Skeletal muscle tissue (tissue), 4 donors: ENCODE measurements around the gene G2E3. TPM values are rescaled to one million over a fixed set of nuclear protein-coding genes. Genes with fewer than 3 reads are reported as not detected.
"Not testable (repeated sequence)": the region's sequence is repeated elsewhere in the genome, so short reads cannot be mapped to it uniquely, and the experiment has no call there.

ENCODE experiments used
- H3K27ac ChIP-seq: one replicate; pipeline ENCODE4 v1.7.0; 2013; ENCODE audit warnings: mild to moderate bottlenecking, low read depth, low read length, inconsistent platforms
- H3K27me3 ChIP-seq, 3 donors: one replicate each; pipeline ENCODE4 v1.7.0; 2013; ENCODE audit warnings: low read length in 3 of 3; ENCODE audit not compliant: control insufficient read depth in 3 of 3, insufficient read depth in 3 of 3
- H3K36me3 ChIP-seq, 3 donors: one replicate each; pipeline ENCODE4 v1.7.0; 2013; ENCODE audit warnings: low read length in 3 of 3; ENCODE audit not compliant: control insufficient read depth in 3 of 3, insufficient read depth in 3 of 3
- H3K4me1 ChIP-seq, 3 donors: one replicate each; pipeline ENCODE4 v1.7.0; 2013; ENCODE audit warnings: low read length in 3 of 3, mild to moderate bottlenecking in 3 of 3; ENCODE audit not compliant: control insufficient read depth in 3 of 3, insufficient read depth in 3 of 3
- H3K4me3 ChIP-seq, 3 donors: one replicate each; pipeline ENCODE4 v1.7.0; 2013; ENCODE audit warnings: low read length in 3 of 3
- H3K9ac ChIP-seq, 3 donors: one replicate each; pipeline ENCODE4 v1.7.0; 2013; ENCODE audit warnings: low read length in 3 of 3, mild to moderate bottlenecking in 3 of 3, moderate library complexity in 2 of 3, low read depth in 1 of 3
- H3K9me3 ChIP-seq, 3 donors: one replicate each; pipeline ENCODE4 v1.7.0; 2013; ENCODE audit warnings: low read length in 3 of 3; ENCODE audit not compliant: control insufficient read depth in 3 of 3
- total RNA-seq: library from RNA; depleted of rRNA; stranded (reverse); fragments of >200 nt; gene quantifications from one replicate; pipeline ENCODE4 v1.2.3, GENCODE V29; 2014
- donor health status: Osteomylitis.

Gene G2E3
- total RNA-seq, 1 donor from 2014 or later: 9.9 TPM

GRCh38 chr14:30641207-30641606 is 82.2 kb downstream of the G2E3 start:
- Histone ChIP-seq H3K4me1 (no peaks in the 10 kb centered on the region), H3K9me3 (peaks cover 0 to 2% (median 2%) of the 10 kb centered on the region in 3 donors), H3K27me3 (no peaks in the 10 kb centered on the region), H3K36me3 (peaks cover 5 to 21% (median 19%) of the 10 kb centered on the region in 3 donors), H3K4me3 (no peak overlapping the region), H3K9ac (no peak overlapping the region), H3K27ac (no peak overlapping the region)

GRCh38 chr14:30644462-30644861 is 85.5 kb downstream of the G2E3 start:
- H3K27ac ChIP-seq: not testable (repeated sequence)
- peaks cover 5 to 19% (median 17%) of the 10 kb centered on the region in 3 donors for H3K36me3 ChIP-seq

GRCh38 chr14:30645600-30645999 is 86.6 kb downstream of the G2E3 start:
- Histone ChIP-seq H3K9me3 (peaks cover 0 to 2% (median 2%) of the 10 kb centered on the region in 3 donors), H3K4me1 (no peaks in the 10 kb centered on the region), H3K27ac (no peak overlapping the region)

More at GRCh38 chr14:30644462-30644861, 85.5 kb downstream of the G2E3 start:
- not testable (repeated sequence) for H3K9ac ChIP-seq, H3K9me3 ChIP-seq, H3K27me3 ChIP-seq, H3K4me3 ChIP-seq, H3K4me1 ChIP-seq

GRCh38 chr14:30648471-30648870 is 89.5 kb downstream of the G2E3 start:
- Histone ChIP-seq H3K4me3 (no peak overlapping the region), H3K27ac (no peak overlapping the region), H3K4me1 (no peaks in the 10 kb centered on the region), H3K9me3 (peaks cover 0 to 2% (median 2%) of the 10 kb centered on the region in 3 donors), H3K27me3 (no peaks in the 10 kb centered on the region), H3K36me3 (peaks cover 14 to 32% (median 20%) of the 10 kb centered on the region in 3 donors), H3K9ac (no peak overlapping the region)

More at GRCh38 chr14:30645600-30645999, 86.6 kb downstream of the G2E3 start:
- H3K9ac ChIP-seq: no peak overlapping the region
- H3K4me3 ChIP-seq: no peak overlapping the region
- H3K36me3 ChIP-seq: peaks cover 7 to 20% (median 19%) of the 10 kb centered on the region in 3 donors
- H3K27me3 ChIP-seq: no peaks in the 10 kb centered on the region

- H3K27me3 ChIP-seq: no peaks in the 10 kb centered on the region
- peaks cover 18 to 44% (median 42%) of the 10 kb centered on the region in 3 donors for H3K36me3 ChIP-seq
- H3K4me1 ChIP-seq: no peaks in the 10 kb centered on the region
- no peak overlapping the region for H3K27ac ChIP-seq
- H3K4me3 ChIP-seq: no peak overlapping the region
- H3K9me3 ChIP-seq: no peaks in the 10 kb centered on the region
- H3K9ac ChIP-seq: no peak overlapping the region
Measured at GRCh38 chr14:30651937-30652336, 93.0 kb downstream of the G2E3 start.

- H3K36me3 ChIP-seq: peaks cover 17 to 51% (median 43%) of the 10 kb centered on the region in 3 donors
Measured at GRCh38 chr14:30655124-30655523, 96.2 kb downstream of the G2E3 start.

GRCh38 chr14:30655658-30656057 is 96.7 kb downstream of the G2E3 start:
- Histone ChIP-seq H3K4me1 (no peaks in the 10 kb centered on the region), H3K9me3 (no peaks in the 10 kb centered on the region), H3K9ac (no peak overlapping the region), H3K4me3 (no peak overlapping the region), H3K36me3 (peaks cover 16 to 50% (median 44%) of the 10 kb centered on the region in 3 donors), H3K27me3 (no peaks in the 10 kb centered on the region), H3K27ac (no peak overlapping the region)

More at GRCh38 chr14:30655124-30655523, 96.2 kb downstream of the G2E3 start:
- no peak overlapping the region for H3K9ac ChIP-seq
- no peak overlapping the region for H3K27ac ChIP-seq
- H3K4me3 ChIP-seq: no peak overlapping the region
- H3K27me3 ChIP-seq: no peaks in the 10 kb centered on the region
- H3K4me1 ChIP-seq: no peaks in the 10 kb centered on the region
- H3K9me3 ChIP-seq: no peaks in the 10 kb centered on the region

- Histone ChIP-seq H3K27me3 (no peaks in the 10 kb centered on the region), H3K36me3 (peaks cover 16 to 52% (median 42%) of the 10 kb centered on the region in 3 donors), H3K4me1 (no peaks in the 10 kb centered on the region), H3K9ac (no peak overlapping the region), H3K27ac (no peak overlapping the region), H3K9me3 (no peaks in the 10 kb centered on the region), H3K4me3 (no peak overlapping the region)
Measured at GRCh38 chr14:30656190-30656632, 97.3 kb downstream of the G2E3 start.

- Histone ChIP-seq H3K36me3 (peaks cover 15 to 48% (median 35%) of the 10 kb centered on the region in 3 donors), H3K9me3 (no peaks in the 10 kb centered on the region), H3K4me3 (no peak overlapping the region), H3K27me3 (no peaks in the 10 kb centered on the region), H3K27ac (no peak overlapping the region), H3K4me1 (no peaks in the 10 kb centered on the region), H3K9ac (no peak overlapping the region)
Measured at GRCh38 chr14:30657050-30657449, 98.1 kb downstream of the G2E3 start.

GRCh38 chr14:30657606-30658163 is 98.7 kb downstream of the G2E3 start:
- no peaks in the 10 kb centered on the region for H3K4me1 ChIP-seq
- no peaks in the 10 kb centered on the region for H3K27me3 ChIP-seq
- H3K4me3 ChIP-seq: no peak overlapping the region
- no peak overlapping the region for H3K27ac ChIP-seq
- H3K9ac ChIP-seq: no peak overlapping the region
- H3K36me3 ChIP-seq: peaks cover 15 to 45% (median 37%) of the 10 kb centered on the region in 3 donors
- H3K9me3 ChIP-seq: no peaks in the 10 kb centered on the region
